Heart right ventricle (tissue), 16 donors: ENCODE data around the gene POGZ. TPM values are rescaled to one million over a fixed set of nuclear protein-coding genes. Genes with fewer than 3 reads are reported as not detected.
A peak's percentile ranks its signal among the peaks of the same experiment; 100 is the strongest.

ENCODE experiments used
- ATAC-seq, 8 donors: fragments of 200-7000 bp; cut with Tn5 transposase; one replicate each; pipeline ENCODE4 v1.9.1; 2020; ENCODE audit warnings: mild to moderate bottlenecking in 8 of 8, moderate library complexity in 8 of 8, moderate number of reproducible peaks in 1 of 8
- DNase-seq, 2 donors: peaks; one replicate each; pipeline ENCODE4 v3.0.0-alpha.2; 2020
- H3K27ac ChIP-seq, 10 donors: fragments of 200-600 bp; sonication (generic) in 2 of 10; one replicate each; pipeline versions ENCODE4 v1.5.0 to v1.8.0; 2020 to 2022; ENCODE audit warnings: mild to moderate bottlenecking in 3 of 10
- H3K27me3 ChIP-seq, 7 donors: fragments of 200-600 bp; one replicate each; pipeline ENCODE4 v1.8.0; 2021 to 2022; ENCODE audit warnings: mild to moderate bottlenecking in 2 of 7
- H3K36me3 ChIP-seq, 9 donors: fragments of 200-600 bp; sonication (generic) in 1 of 9; one replicate each; pipeline versions ENCODE4 v1.5.0 to v1.8.0; 2020 to 2022; ENCODE audit warnings: mild to moderate bottlenecking in 2 of 9
- H3K4me1 ChIP-seq, 9 donors: fragments of 200-600 bp; sonication (generic) in 1 of 9; one replicate each; pipeline versions ENCODE4 v1.5.0 to v1.8.0; 2020 to 2022; ENCODE audit warnings: mild to moderate bottlenecking in 4 of 9
- H3K4me3 ChIP-seq, 10 donors: fragments of 200-600 bp; sonication (generic) in 2 of 10; one replicate each; pipeline versions ENCODE4 v1.5.0 to v1.8.0; 2020 to 2022; ENCODE audit warnings: mild to moderate bottlenecking in 7 of 10, moderate library complexity in 2 of 10
- H3K9me3 ChIP-seq, 11 donors: fragments of 200-600 bp in 10 of 11; sonication (generic) in 2 of 11; one replicate each; pipeline versions ENCODE4 v1.5.0 to v1.8.0; 2013 to 2022; ENCODE audit warnings: mild to moderate bottlenecking in 2 of 11, control low read depth in 1 of 11, moderate library complexity in 1 of 11
- CTCF ChIP-seq, 9 donors: fragments of 200-600 bp; sonication (generic) in 2 of 9; IDR thresholded peaks; one replicate each; pipeline versions ENCODE4 v1.5.0 to v1.8.0; 2021 to 2022; ENCODE audit warnings: antibody characterized with exemption in 9 of 9, mild to moderate bottlenecking in 5 of 9, moderate library complexity in 1 of 9
- WGBS, 2 donors: extraction: QIAGEN DNeasy Blood & Tissue Kit; methylation state at CpG; one replicate each; pipeline ENCODE4 v1.1.7; 2013; ENCODE audit warnings: inconsistent platforms in 1 of 2; 5-methylcytosine and 5-hydroxymethylcytosine counted together
- intact Hi-C, 10 donors: fragments of 100-400 bp; cut with DNase I; formaldehyde crosslinking; loops; one replicate each; pipeline versions ENCODE4 v1.11.1 to v1.14.2; 2022
- polyA plus RNA-seq, 2 donors: library from polyadenylated mRNA; stranded (reverse); fragments of 200-250 nt; gene quantifications; one replicate each; pipeline ENCODE4 v1.2.3, GENCODE V29; 2013
- total RNA-seq, 10 donors: library from RNA; stranded (reverse); fragmentation: NEBNext Ultra II Directional in 3 of 10; extraction: Animal tissue kit (Norgen Biotek cat#: 25700) in 3 of 10; gene quantifications; one replicate each; pipeline versions ENCODE4 v1.2.1 to v1.2.4, GENCODE V29; 2021 to 2023
- donor health status: Arrhythmogenic right ventricular cardiomyopathy.
- donor health status: ischemic (EF 13 %, LVEDD 7.1; RV severe dilation, severe dysfunction).
- donor health status: healthy with polysubstance abuse.
- donor health status: DM: no; HTN: yes; CAD: no.
- donor health status: DM: no; HTN: no; CAD: no.
- donor health status: ischemic (EF 25% LVEDD 6.9; RV normal size, moderate dysfunction).
- donor health status: ischemic (EF 25% LVEDD 5.7; RV mildly dilated, moderate dysfunction).
- donor health status: healthy.
- donor health status: DM: yes; HTN: yes; CAD: no.
- donor health status: Ischemic cardiomyopathy.
- donor health status: ischemic (EF 35%, LVEDD 5.7; RV mildly dilated, moderate dysfunction).
- donor health status: nonischemic (EF 11% LVEDD 7.7; RV severe dilation, severe dysfunction).
- donor health status: DM: yes; HTN: yes; CAD: no.
- donor health status: PGD.
- donor health status: ischemic (EF 29% LVEDD 5.4; RV normal size, mild dysfunction).
- donor health status: nonischemic (EF 23%, LVEDD 6.1; RV moderate dilation, normal function).

POGZ gene
- total and polyA plus RNA-seq, 12 donors, result 8.2 to 58.6 (median 47.4) TPM

DNA sequence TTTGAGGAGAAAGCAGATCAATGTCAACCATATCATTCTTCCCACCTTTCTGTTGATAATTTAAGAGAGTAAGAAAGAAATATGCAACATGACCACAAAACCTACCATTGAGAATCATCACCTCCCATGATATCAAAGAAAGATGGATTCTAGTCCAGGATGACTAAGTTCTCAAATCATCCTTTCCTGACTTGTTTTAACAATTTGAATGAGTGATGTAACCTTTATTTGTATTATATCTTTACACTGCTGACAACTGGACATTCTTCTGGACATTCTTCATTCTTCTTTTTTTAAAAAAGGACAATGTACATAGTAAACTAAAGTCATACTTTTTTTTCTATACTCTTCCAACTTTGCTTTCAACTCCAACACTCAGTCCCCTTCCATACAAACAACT lies 50.4 kb downstream of the POGZ start:
- no peak for ATAC-seq
- no peak overlapping the region for H3K4me3 ChIP-seq
- TF ChIP-seq CTCF (IDR thresholded peaks at IDR 0.05), result no peak
- intact Hi-C loops, result loop anchor here in 1 of 10 donors (10.0 kb wide), 1 partner anchor 214 kb away; the partner anchor contains the start of genes PIP5K1A and VPS72
- no peaks in the 10 kb centered on the region for H3K27me3 ChIP-seq
- H3K9me3 ChIP-seq, result no peaks in the 10 kb centered on the region
- no peak for DNase-seq
- H3K4me1 ChIP-seq, result peaks cover 0 to 6% (median 0%) of the 10 kb centered on the region in 9 donors
- no peak overlapping the region for H3K27ac ChIP-seq
- H3K36me3 ChIP-seq, result peaks cover 0 to 100% (median 77%) of the 10 kb centered on the region in 9 donors

DNA sequence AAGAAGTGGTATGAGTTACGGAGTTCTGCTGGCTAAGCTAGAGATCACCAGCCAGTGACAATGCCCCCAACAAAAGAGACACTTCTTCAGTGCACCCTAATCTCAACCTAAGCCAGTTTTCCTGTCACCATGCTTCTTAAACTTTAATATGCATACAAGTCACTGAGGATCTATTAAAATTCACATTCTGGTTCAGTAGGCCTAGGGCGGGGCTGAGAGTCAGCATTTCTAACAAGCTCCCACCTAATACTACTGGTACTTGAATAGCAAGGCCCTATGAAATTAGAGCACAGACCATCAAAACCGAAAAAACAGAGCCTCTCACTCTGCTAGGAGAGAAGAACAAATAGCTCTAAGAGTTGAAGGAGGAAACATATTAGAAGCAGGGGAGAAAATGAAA lies 52.0 kb downstream of the POGZ start:
- Histone ChIP-seq H3K9me3 (no peaks in the 10 kb centered on the region), H3K4me1 (peaks cover 0 to 6% (median 0%) of the 10 kb centered on the region in 9 donors), H3K36me3 (peaks cover 0 to 100% (median 89%) of the 10 kb centered on the region in 9 donors), H3K27ac (no peak overlapping the region), H3K4me3 (no peak overlapping the region), H3K27me3 (no peaks in the 10 kb centered on the region)
- ATAC-seq, result no peak
- WGBS, 2 donors, result 93 to 96% methylated on average over 3 of the region's 3 CpGs
- TF ChIP-seq CTCF (IDR thresholded peaks at IDR 0.05), result no peak
- DNase-seq, result no peak
- intact Hi-C loops, result loop anchor here in 1 of 10 donors (10.0 kb wide), 1 partner anchor 213 kb away; the partner anchor contains the start of genes PIP5K1A and VPS72

GRCh38 chr1:151406176-151406575 lies 53.1 kb downstream of the POGZ start:
- Histone ChIP-seq H3K4me1 (peaks cover 0 to 14% (median 3%) of the 10 kb centered on the region in 9 donors), H3K27me3 (no peaks in the 10 kb centered on the region), H3K27ac (no peak overlapping the region), H3K9me3 (no peaks in the 10 kb centered on the region), H3K4me3 (no peak overlapping the region), H3K36me3 (peaks cover 0 to 100% (median 91%) of the 10 kb centered on the region in 9 donors)
- TF ChIP-seq CTCF (IDR thresholded peaks at IDR 0.05), result no peak
- intact Hi-C loops, result loop anchor here in 1 of 10 donors (10.0 kb wide), 1 partner anchor 211 kb away; the partner anchor contains the start of genes PIP5K1A and VPS72
- DNase-seq, result no peak
- no peak for ATAC-seq
- WGBS, 2 donors, result 83 to 87% methylated on average over 8 of the region's 8 CpGs

DNA sequence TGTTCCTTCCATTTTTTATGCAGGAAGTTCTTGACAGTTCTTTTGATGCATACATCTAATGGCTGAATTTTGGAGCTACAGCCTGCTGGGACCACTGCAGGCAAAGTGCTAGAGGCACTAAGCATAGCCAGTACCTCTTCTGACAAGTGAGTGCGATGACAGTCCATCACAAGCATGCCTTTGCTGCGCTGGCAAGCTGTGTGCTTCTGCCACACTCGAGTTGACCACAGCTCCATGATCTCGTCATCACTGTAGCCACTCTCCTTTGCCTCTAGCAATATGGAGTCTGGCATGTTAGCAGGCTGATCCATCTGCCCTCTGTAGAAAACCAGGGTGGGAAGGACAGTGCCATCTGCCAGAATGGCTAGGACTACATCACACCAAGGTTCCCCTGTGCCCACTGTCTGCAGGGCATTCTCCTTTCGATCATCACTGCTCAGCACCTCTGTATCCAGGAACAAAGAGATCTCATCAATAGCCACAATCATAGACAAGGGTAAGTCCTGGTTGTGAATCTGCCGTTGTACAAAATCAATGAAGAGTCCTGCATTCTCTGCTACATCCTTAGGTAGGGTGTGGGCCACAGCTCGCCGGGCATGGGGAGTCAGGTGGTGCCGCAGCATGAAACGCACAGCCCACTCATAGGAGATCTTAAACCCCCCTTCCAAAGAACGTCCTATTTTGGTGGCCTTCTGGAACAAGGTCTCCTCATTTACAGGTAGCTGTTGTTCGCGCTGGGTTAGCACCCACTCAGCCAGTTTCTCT lies 53.9 kb downstream of the POGZ start:
- DNase-seq (peak in 1 of 2 donors; percentile 5), ATAC-seq (peak in 7 of 8 donors; percentile 31 to 76 (median 61))
- Histone ChIP-seq H3K9me3 (no peaks in the 10 kb centered on the region), H3K4me3 (no peak overlapping the region), H3K27me3 (no peaks in the 10 kb centered on the region), H3K27ac (no peak overlapping the region), H3K4me1 (peaks cover 5 to 22% (median 11%) of the 10 kb centered on the region in 9 donors), H3K36me3 (peaks cover 0 to 100% (median 90%) of the 10 kb centered on the region in 9 donors)
- no peak for TF ChIP-seq CTCF (IDR thresholded peaks at IDR 0.05)
- WGBS, 2 donors, result 75 to 81% methylated on average over 13 of the region's 13 CpGs
- intact Hi-C loops, result loop anchor here in 1 of 10 donors (10.0 kb wide), 1 partner anchor 211 kb away; the partner anchor contains the start of genes PIP5K1A and VPS72
